A549 (cell line): Measurements from ENCODE around the gene WDR43. TPM values are rescaled to one million over a fixed set of nuclear protein-coding genes. Genes with fewer than 3 reads are reported as not detected.

Source experiments
- ATAC-seq, 2 experiments: fragments of 200-7000 bp in 1 of 2; fragments of >200 bp in 1 of 2; cut with Nextera tagmentation in 1 of 2; cut with Tn5 transposase in 1 of 2; 3 replicates each; pipeline versions ENCODE4 v1.8.0 to v1.9.1; 2018 to 2020; ENCODE audit warnings: mild to moderate bottlenecking in 1 of 2, moderate library complexity in 1 of 2
- CTCF ChIA-PET: fragments of 300-600 bp; sonication (Branson Sonifier 250); formaldehyde crosslinking; extraction: SDS; loops from one replicate; lab custom pipeline; 2021; ENCODE audit warnings: antibody characterized with exemption, inconsistent platforms; lab: Yijun Ruan, JAX
- POLR2A ChIA-PET: fragments of 350-600 bp; formaldehyde crosslinking; extraction: SDS; loops from one replicate; lab custom pipeline; 2021; ENCODE audit warnings: antibody characterized with exemption, inconsistent platforms; lab: Yijun Ruan, JAX
- DNase-seq, 2 experiments: peaks; one replicate each; pipeline versions ENCODE4 v3.0.0 to v3.0.0-alpha.2; 2011 to 2016; ENCODE audit warnings: low read depth in 1 of 2, low spot score in 1 of 2
- FAIRE-seq: peaks from 2 replicates; lab custom pipeline; 2011; peaks lifted over from hg19 to GRCh38; lab: Jason Lieb, UNC
- H3K27ac ChIP-seq, 2 experiments: fragments of >200 bp; sonication (Bioruptor Twin); formaldehyde crosslinking; 3 replicates each; pipeline ENCODE4 v1.5.1; 2016 to 2017
- H3K4me1 ChIP-seq: fragments of >200 bp; sonication (Bioruptor Twin); formaldehyde crosslinking; 3 replicates; pipeline ENCODE4 v1.6.1; 2016
- H3K4me2 ChIP-seq: fragments of >200 bp; sonication (Bioruptor Twin); formaldehyde crosslinking; 3 replicates; pipeline ENCODE4 v1.6.1; 2016
- H3K4me3 ChIP-seq: fragments of >200 bp; sonication (Bioruptor Twin); formaldehyde crosslinking; 3 replicates; pipeline ENCODE4 v1.5.1; 2016
- H3K9me3 ChIP-seq: fragments of >200 bp; sonication (Bioruptor Twin); formaldehyde crosslinking; 3 replicates; pipeline ENCODE4 v1.6.1; 2016
- BCL3 ChIP-seq: fragments of >200 bp; sonication (Bioruptor Twin); formaldehyde crosslinking; IDR thresholded peaks from 3 replicates; pipeline ENCODE4 v1.6.1; 2016
- BHLHE40 ChIP-seq: IDR thresholded peaks from 2 replicates; pipeline ENCODE4 v1.6.1; 2012; ENCODE audit warnings: low read depth, low read length, inconsistent platforms
- CBX2 ChIP-seq: fragments of 200-600 bp; sonication (generic); IDR thresholded peaks from 2 replicates; pipeline ENCODE4 v1.6.1; 2016; ENCODE audit warnings: low read depth, mild to moderate bottlenecking, borderline replicate concordance
- CEBPB ChIP-seq, 2 experiments: fragments of >200 bp in 1 of 2; sonication (Bioruptor Twin) in 1 of 2; formaldehyde crosslinking in 1 of 2; IDR thresholded peaks; 2 replicates each; pipeline ENCODE4 v1.6.1; 2012 to 2016
- EHMT2 ChIP-seq: fragments of 200-600 bp; sonication (generic); IDR thresholded peaks from 2 replicates; pipeline ENCODE4 v1.6.1; 2016; ENCODE audit warnings: antibody characterized with exemption, low read depth, mild to moderate bottlenecking, moderate library complexity
- ELK1 ChIP-seq: fragments of 150-350 bp; IDR thresholded peaks from 2 replicates; pipeline ENCODE4 v1.6.1; 2014; ENCODE audit warnings: low read depth, mild to moderate bottlenecking, low read length
- EP300 ChIP-seq, 2 experiments: fragments of >200 bp; sonication (Bioruptor Twin); formaldehyde crosslinking; IDR thresholded peaks; 2 replicates in 1 of 2; 3 replicates in 1 of 2; pipeline ENCODE4 v1.6.1; 2016 to 2017
- ESRRA ChIP-seq: fragments of 150-350 bp; IDR thresholded peaks from 2 replicates; pipeline ENCODE4 v1.6.1; 2014; ENCODE audit warnings: mild to moderate bottlenecking, low read length, borderline replicate concordance
- FOSB ChIP-seq: fragments of 250-450 bp; sonication (Bioruptor Pico); IDR thresholded peaks from 2 replicates; pipeline ENCODE4 v1.5.0; 2020; ENCODE audit warnings: mild to moderate bottlenecking, moderate library complexity
- FOSL2 ChIP-seq, 2 experiments: fragments of 450-650 bp in 1 of 2; fragments of >200 bp in 1 of 2; sonication (Bioruptor Twin) in 1 of 2; formaldehyde crosslinking; IDR thresholded peaks; 2 replicates each; pipeline versions ENCODE4 v1.5.0 to v1.6.1; 2016 to 2020; ENCODE audit warnings: mild to moderate bottlenecking in 1 of 2, moderate library complexity in 1 of 2
- FOXS1 ChIP-seq: fragments of 250-450 bp; sonication (Bioruptor Pico); IDR thresholded peaks from 2 replicates; pipeline ENCODE4 v1.5.0; 2020; ENCODE audit warnings: mild to moderate bottlenecking, moderate library complexity
- GATA3 ChIP-seq: IDR thresholded peaks from 2 replicates; pipeline ENCODE4 v1.6.1; 2012; ENCODE audit warnings: borderline replicate concordance
- HDAC2 ChIP-seq: fragments of 200-600 bp; sonication (generic); IDR thresholded peaks from 2 replicates; pipeline ENCODE4 v1.6.1; 2016
- HOXA7 ChIP-seq: fragments of 250-450 bp; sonication (Bioruptor Pico); IDR thresholded peaks from 2 replicates; pipeline ENCODE4 v1.5.0; 2020; ENCODE audit warnings: mild to moderate bottlenecking, moderate library complexity
- HOXB5 ChIP-seq: fragments of 250-450 bp; sonication (Bioruptor Pico); IDR thresholded peaks from 2 replicates; pipeline ENCODE4 v1.5.0; 2020; ENCODE audit warnings: mild to moderate bottlenecking, moderate library complexity
- JUN ChIP-seq, 2 experiments: fragments of >200 bp; sonication (Bioruptor Twin); formaldehyde crosslinking; IDR thresholded peaks; 2 replicates in 1 of 2; 3 replicates in 1 of 2; pipeline ENCODE4 v1.6.1; 2016 to 2017
- JUNB ChIP-seq: fragments of >200 bp; sonication (Bioruptor Twin); formaldehyde crosslinking; IDR thresholded peaks from 2 replicates; pipeline ENCODE4 v1.6.1; 2016
- KDM1A ChIP-seq: fragments of 200-600 bp; sonication (generic); IDR thresholded peaks from 2 replicates; pipeline ENCODE4 v1.6.1; 2016; ENCODE audit warnings: low read depth, mild to moderate bottlenecking
- NFE2L2 ChIP-seq: fragments of 150-350 bp; conservative IDR thresholded peaks from 2 replicates; pipeline ENCODE4 v1.6.1; 2014; ENCODE audit warnings: low read length
- NPAS2 ChIP-seq: fragments of 250-450 bp; sonication (Bioruptor Pico); IDR thresholded peaks from 2 replicates; pipeline ENCODE4 v1.8.0; 2022; ENCODE audit warnings: mild to moderate bottlenecking, moderate library complexity, borderline replicate concordance
- NR3C1 ChIP-seq: fragments of >200 bp; sonication (Bioruptor Twin); formaldehyde crosslinking; IDR thresholded peaks from 3 replicates; pipeline ENCODE4 v1.6.1; 2017
- PHF8 ChIP-seq: fragments of 200-600 bp; sonication (generic); IDR thresholded peaks from 2 replicates; pipeline ENCODE4 v1.6.1; 2016; ENCODE audit warnings: low read depth, mild to moderate bottlenecking, antibody characterized with exemption, moderate library complexity, borderline replicate concordance
- POLR2A ChIP-seq: IDR thresholded peaks from 2 replicates; pipeline ENCODE4 v1.6.1; 2012; ENCODE audit warnings: mild to moderate bottlenecking, low read length
- POLR2AphosphoS2 ChIP-seq: conservative IDR thresholded peaks from 2 replicates; pipeline ENCODE4 v1.6.1; 2012; ENCODE audit warnings: low read length, improper control_type of control experiment, inconsistent platforms
- RCOR1 ChIP-seq: fragments of 150-350 bp; IDR thresholded peaks from 2 replicates; pipeline ENCODE4 v1.6.1; 2014; ENCODE audit warnings: antibody characterized with exemption, low read length, low read depth
- RNF2 ChIP-seq: fragments of 200-600 bp; sonication (generic); IDR thresholded peaks from 2 replicates; pipeline ENCODE4 v1.6.1; 2016; ENCODE audit warnings: low read depth, mild to moderate bottlenecking, antibody characterized with exemption, moderate library complexity, borderline replicate concordance
- SMC3 ChIP-seq: fragments of >200 bp; sonication (Bioruptor Twin); formaldehyde crosslinking; IDR thresholded peaks from 3 replicates; pipeline ENCODE4 v1.6.1; 2018; ENCODE audit warnings: inconsistent platforms
- SREBF2 ChIP-seq: fragments of 450-650 bp; IDR thresholded peaks from 2 replicates; pipeline ENCODE4 v1.6.1; 2014; ENCODE audit warnings: mild to moderate bottlenecking, moderate library complexity
- TFCP2L1 ChIP-seq: fragments of 250-450 bp; sonication (Bioruptor Pico); IDR thresholded peaks from 2 replicates; pipeline ENCODE4 v1.5.0; 2021; ENCODE audit warnings: mild to moderate bottlenecking
- TP53 ChIP-seq: fragments of 250-450 bp; sonication (Bioruptor Pico); IDR thresholded peaks from 2 replicates; pipeline ENCODE4 v1.5.0; 2021; ENCODE audit warnings: mild to moderate bottlenecking, moderate library complexity
- ZC3H11A ChIP-seq: fragments of 450-650 bp; IDR thresholded peaks from 2 replicates; pipeline ENCODE4 v1.6.1; 2014; ENCODE audit warnings: antibody characterized with exemption, mild to moderate bottlenecking
- ZFP36 ChIP-seq: fragments of 450-650 bp; IDR thresholded peaks from 2 replicates; pipeline ENCODE4 v1.6.1; 2014; ENCODE audit warnings: borderline replicate concordance; ENCODE audit not compliant: partially characterized antibody
- WGBS: methylation state at CpG from one replicate; pipeline ENCODE4 v1.1.6; 2017; ENCODE audit errors: missing lambda C conversion rate; 5-methylcytosine and 5-hydroxymethylcytosine counted together
- polyA plus RNA-seq, 4 experiments: library from polyadenylated mRNA; depleted of rRNA in 3 of 4; stranded (reverse); fragments of >200 nt; fragmentation: RNase III in 1 of 4; extraction: RNeasy Plus Mini Kit Qiagen cat#74134 plus additional on column Dnase treatment in 1 of 4; gene quantifications; 2 replicates in 3 of 4; 3 replicates in 1 of 4; pipeline ENCODE4 v1.2.3, GENCODE V29; 2011 to 2017
- TF ChIP-seq, protein P1 (sequence below): fragments of 450-650 bp; IDR thresholded peaks from 2 replicates; pipeline ENCODE4 v1.6.1; 2014; ENCODE audit warnings: antibody characterized with exemption
- TF ChIP-seq, protein P2 (sequence below): IDR thresholded peaks from 2 replicates; pipeline ENCODE4 v1.6.1; 2012; ENCODE audit warnings: low read depth, borderline replicate concordance
- TF ChIP-seq, protein P3 (sequence below): IDR thresholded peaks from 2 replicates; pipeline ENCODE4 v1.6.1; 2012

The WDR43 gene
- polyA plus RNA-seq, 2 of the 4 experiments (the other 2 are of a cell fraction), result 71.8 to 256 TPM

DNA sequence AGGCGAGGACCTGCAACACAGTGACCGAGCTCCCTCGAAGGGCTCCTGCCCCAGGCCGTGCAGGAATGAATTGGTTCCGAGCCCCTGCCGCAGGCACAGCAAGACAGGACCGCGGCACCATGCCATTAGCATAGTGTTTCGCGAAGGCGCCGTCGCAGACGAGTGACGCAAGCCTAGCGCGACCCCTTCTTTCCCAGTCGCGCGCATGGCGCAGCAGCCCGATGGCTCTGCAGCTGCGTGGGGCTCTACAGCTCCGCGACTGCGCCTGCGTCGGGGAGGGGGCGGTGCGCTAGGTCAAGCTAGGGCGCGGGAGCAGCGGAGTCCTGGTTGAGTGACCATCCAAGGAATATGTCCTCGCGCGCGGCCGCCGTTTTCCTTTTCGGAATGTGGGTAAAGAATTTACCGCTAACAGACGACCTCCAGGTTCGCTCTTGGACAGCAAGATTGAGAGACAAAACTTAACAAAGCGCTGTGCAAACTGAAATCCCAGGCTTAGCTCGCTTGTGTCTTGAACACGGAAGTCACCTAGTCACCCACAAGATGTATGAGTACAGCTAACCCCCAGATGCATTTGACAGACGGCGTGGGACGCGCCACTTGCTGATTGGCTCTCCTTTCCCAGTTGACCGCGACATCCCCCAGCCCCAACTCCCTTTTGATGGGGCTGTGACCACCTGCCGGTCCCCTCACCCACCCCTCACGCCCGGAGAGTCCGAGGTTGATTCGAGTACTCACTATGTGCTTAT lies 24.1 kb upstream of the WDR43 start, which contains the start of gene TRMT61B:
TRMT61B (minus strand) TSS at position 164 of the 746 bp plus-strand sequence; CDS start at position 132, 32 bp downstream.
- H3K4me3 ChIP-seq, result peak within 1 kb of the TSS; percentile 70
- ChIA-PET POLR2A (interaction anchor here (0.6 to 1.6 kb wide), 12 partner anchors 8 to 1263 kb away, joined by 3 to 32 read pairs (median 3); partner anchors contain the start of genes PPP1CB and WDR43), CTCF (interaction anchor here (0.7 to 2.6 kb wide), 7 partner anchors 12 to 304 kb away, joined by 3 to 7 read pairs (median 3); no protein-coding TSS in a partner anchor)
- peak; percentile 80 for FAIRE-seq
- H3K9me3 ChIP-seq, result no peaks in the 10 kb centered on the region
- ATAC-seq, result peak; percentile 99 to 100
- peak; percentile 97 to 98 for DNase-seq
- peaks cover 19% of the 10 kb centered on the region for H3K4me1 ChIP-seq
- WGBS, result 1% methylated on average over 43 of the region's 57 CpGs
- H3K27ac ChIP-seq, result peak within 1 kb of the TSS; percentile 75 to 86
- H3K4me2 ChIP-seq, result peak within 1 kb of the TSS; percentile 90
- TF ChIP-seq FOSL2 (IDR thresholded peaks at IDR 0.05) (no peak), FOSL2 (CRISPR knock-in tag; IDR thresholded peaks at IDR 0.05) (no peak), RCOR1 (no peak), NR3C1 (no peak), FOSB (CRISPR knock-in tag) (no peak), HOXA7 (CRISPR knock-in tag) (no peak), TP53 (CRISPR knock-in tag) (no peak), BCL3 (peak; percentile 93; the same call in 2 of the 3 replicates), CEBPB (IDR thresholded peaks at IDR 0.05) (peak in 1 of 2 experiments; percentile 48; a peak in 2 of 4 replicates), RNF2 (no peak), ZFP36 (no peak), ELK1 (no peak), KDM1A (no peak), BHLHE40 (no peak), SREBF2 (no peak), ZC3H11A (no peak), NFE2L2 (no peak), POLR2A (peak; percentile 81), EHMT2 (no peak), HOXB5 (CRISPR knock-in tag) (peak; percentile 37; the same call in 1 of the 2 replicates), TFCP2L1 (no peak), POLR2AphosphoS2 (no peak), ESRRA (0 out of 2 replicates have a peak, but pooled peaks have one; percentile 51), EP300 (IDR thresholded peaks at IDR 0.05) (no peak), JUN (IDR thresholded peaks at IDR 0.05) (peak; percentile 88 to 90), PHF8 (peak; percentile 93; the same call in 1 of the 2 replicates), SMC3 (no peak), NPAS2 (CRISPR knock-in tag) (no peak), JUNB (no peak), HDAC2 (peak; percentile 55; the same call in 1 of the 2 replicates), CBX2 (no peak), GATA3 (no peak), FOXS1 (CRISPR knock-in tag) (no peak)
- TF ChIP-seq, protein P1, sequence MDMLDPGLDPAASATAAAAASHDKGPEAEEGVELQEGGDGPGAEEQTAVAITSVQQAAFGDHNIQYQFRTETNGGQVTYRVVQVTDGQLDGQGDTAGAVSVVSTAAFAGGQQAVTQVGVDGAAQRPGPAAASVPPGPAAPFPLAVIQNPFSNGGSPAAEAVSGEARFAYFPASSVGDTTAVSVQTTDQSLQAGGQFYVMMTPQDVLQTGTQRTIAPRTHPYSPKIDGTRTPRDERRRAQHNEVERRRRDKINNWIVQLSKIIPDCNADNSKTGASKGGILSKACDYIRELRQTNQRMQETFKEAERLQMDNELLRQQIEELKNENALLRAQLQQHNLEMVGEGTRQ, result no peak
- TF ChIP-seq, protein P2, sequence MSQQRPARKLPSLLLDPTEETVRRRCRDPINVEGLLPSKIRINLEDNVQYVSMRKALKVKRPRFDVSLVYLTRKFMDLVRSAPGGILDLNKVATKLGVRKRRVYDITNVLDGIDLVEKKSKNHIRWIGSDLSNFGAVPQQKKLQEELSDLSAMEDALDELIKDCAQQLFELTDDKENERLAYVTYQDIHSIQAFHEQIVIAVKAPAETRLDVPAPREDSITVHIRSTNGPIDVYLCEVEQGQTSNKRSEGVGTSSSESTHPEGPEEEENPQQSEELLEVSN, result peak; percentile 79
- TF ChIP-seq, protein P3, sequence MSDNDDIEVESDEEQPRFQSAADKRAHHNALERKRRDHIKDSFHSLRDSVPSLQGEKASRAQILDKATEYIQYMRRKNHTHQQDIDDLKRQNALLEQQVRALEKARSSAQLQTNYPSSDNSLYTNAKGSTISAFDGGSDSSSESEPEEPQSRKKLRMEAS, result peak; percentile 99
